Neural cell (in vitro differentiated cells): ENCODE data around the gene MAPK4. TPM values are rescaled to one million over a fixed set of nuclear protein-coding genes. Genes with fewer than 3 reads are reported as not detected.

ENCODE experiments used
- H2AFZ ChIP-seq: fragments of 200-600, 300-800 bp; sonication (generic), shearing (Covaris generic); 2 replicates; pipeline ENCODE4 v1.6.0; 2014; ENCODE audit warnings: low read depth, mild to moderate bottlenecking, antibody characterized with exemption, low read length, moderate library complexity
- H3F3A ChIP-seq: fragments of 200-600 bp; shearing (Covaris generic); 2 replicates; pipeline ENCODE4 v1.6.1; 2016; ENCODE audit warnings: mild to moderate bottlenecking, moderate library complexity, mixed read lengths, antibody characterized with exemption, low read length; ENCODE audit not compliant: insufficient read depth, poor library complexity, severe bottlenecking
- H3K27ac ChIP-seq: fragments of 200-600, 300-800 bp; sonication (generic), shearing (Covaris generic); 2 replicates; pipeline ENCODE4 v1.5.1; 2014; ENCODE audit warnings: mild to moderate bottlenecking, low read length, moderate library complexity
- H3K27me3 ChIP-seq: fragments of 300-800, 200-600 bp; sonication (generic), shearing (Covaris generic); 2 replicates; pipeline ENCODE4 v1.6.0; 2014; ENCODE audit warnings: mild to moderate bottlenecking, low read depth, low read length, moderate library complexity; ENCODE audit not compliant: insufficient read depth
- H3K36me3 ChIP-seq: fragments of 300-800, 200-600 bp; sonication (generic), shearing (Covaris generic); 2 replicates; pipeline ENCODE4 v1.5.1; 2014; ENCODE audit warnings: mild to moderate bottlenecking, antibody characterized with exemption, low read length, moderate library complexity; ENCODE audit not compliant: insufficient read depth
- H3K4me2 ChIP-seq: fragments of 300-800, 200-600 bp; sonication (generic), shearing (Covaris generic); 2 replicates; pipeline ENCODE4 v1.6.0; 2014; ENCODE audit warnings: mild to moderate bottlenecking, low read length
- H3K4me3 ChIP-seq: fragments of 300-800, 200-600 bp; sonication (generic), shearing (Covaris generic); 2 replicates; pipeline ENCODE4 v1.5.1; 2014; ENCODE audit warnings: mild to moderate bottlenecking, low read length, moderate library complexity
- H3K79me2 ChIP-seq: fragments of 200-600 bp; shearing (Covaris generic); replicated peaks from 2 replicates; pipeline ENCODE4 v1.6.0; 2014; ENCODE audit warnings: mild to moderate bottlenecking, low read length, moderate library complexity; ENCODE audit not compliant: insufficient read depth
- H3K9ac ChIP-seq: fragments of 300-800, 200-600 bp; sonication (generic), shearing (Covaris generic); 2 replicates; pipeline ENCODE4 v1.6.1; 2016; ENCODE audit warnings: mild to moderate bottlenecking, low read length, mixed read lengths
- H3K9me2 ChIP-seq: fragments of 200-600 bp; shearing (Covaris generic); 2 replicates; pipeline ENCODE4 v1.6.1; 2016; ENCODE audit warnings: mild to moderate bottlenecking, low read length, mixed read lengths; ENCODE audit not compliant: insufficient read depth
- H3K9me3 ChIP-seq: fragments of 200-600, 300-800 bp; sonication (generic), shearing (Covaris generic); 2 replicates; pipeline ENCODE4 v1.6.1; 2016; ENCODE audit warnings: mild to moderate bottlenecking, mixed run types, low read length, moderate library complexity, mixed read lengths
- H4K20me1 ChIP-seq: fragments of 200-600 bp; shearing (Covaris generic); 2 replicates; pipeline ENCODE4 v1.6.1; 2016; ENCODE audit warnings: mild to moderate bottlenecking, mixed run types; ENCODE audit not compliant: insufficient read depth
- EP300 ChIP-seq: fragments of 450-650 bp; conservative IDR thresholded peaks from 2 replicates; pipeline ENCODE4 v1.6.1; 2014; ENCODE audit warnings: antibody characterized with exemption, mild to moderate bottlenecking, moderate library complexity; ENCODE audit not compliant: poor library complexity, severe bottlenecking
- EZH2 ChIP-seq: fragments of 200-600, 300-800 bp; shearing (Covaris generic), sonication (generic); IDR thresholded peaks from 2 replicates; pipeline ENCODE4 v1.6.1; 2014; ENCODE audit warnings: antibody characterized with exemption, low read length, borderline replicate concordance, mild to moderate bottlenecking; ENCODE audit not compliant: insufficient read depth, poor library complexity, severe bottlenecking
- MXI1 ChIP-seq: fragments of 450-650 bp; conservative IDR thresholded peaks from 2 replicates; pipeline ENCODE4 v1.6.1; 2014; ENCODE audit warnings: antibody characterized with exemption, mild to moderate bottlenecking; ENCODE audit not compliant: poor library complexity, severe bottlenecking
- POLR2AphosphoS5 ChIP-seq: IDR thresholded peaks from 2 replicates; pipeline ENCODE4 v1.6.1; 2012
- RAD21 ChIP-seq: fragments of 450-650 bp; conservative IDR thresholded peaks from 2 replicates; pipeline ENCODE4 v1.6.1; 2014; ENCODE audit warnings: antibody characterized with exemption, mild to moderate bottlenecking, moderate library complexity
- SMC3 ChIP-seq: fragments of 450-650 bp; conservative IDR thresholded peaks from 2 replicates; pipeline ENCODE4 v1.6.1; 2014; ENCODE audit warnings: antibody characterized with exemption, mild to moderate bottlenecking, moderate library complexity; ENCODE audit not compliant: poor library complexity
- TAF1 ChIP-seq: IDR thresholded peaks from 2 replicates; pipeline ENCODE4 v1.6.1; 2012; ENCODE audit warnings: low read depth
- polyA plus RNA-seq: library from polyadenylated mRNA; depleted of rRNA; stranded (reverse); fragments of >200 nt; gene quantifications from 2 replicates; pipeline ENCODE4 v1.2.3, GENCODE V29; 2014
- TF ChIP-seq, protein P1 (sequence below): fragments of 450-650 bp; IDR thresholded peaks from 2 replicates; pipeline ENCODE4 v1.5.1; 2014; ENCODE audit warnings: antibody characterized with exemption, mild to moderate bottlenecking, moderate library complexity; ENCODE audit not compliant: poor library complexity, severe bottlenecking
- TF ChIP-seq, protein P2 (sequence below): IDR thresholded peaks from 2 replicates; pipeline ENCODE4 v1.6.1; 2012; ENCODE audit warnings: borderline replicate concordance

The MAPK4 gene
- polyA plus RNA-seq, 1 donor from 2014 or later, result 12.7 TPM

- no peaks in the 10 kb centered on the region for H3F3A ChIP-seq
- no peaks in the 10 kb centered on the region for H3K79me2 ChIP-seq
- H3K4me2 ChIP-seq, result no peak overlapping the region
- no peaks in the 10 kb centered on the region for H3K36me3 ChIP-seq
- no peaks in the 10 kb centered on the region for H3K9me3 ChIP-seq
- H3K27me3 ChIP-seq, result no peaks in the 10 kb centered on the region
- H3K9ac ChIP-seq, result no peak overlapping the region
- no peaks in the 10 kb centered on the region for H4K20me1 ChIP-seq
- H3K4me3 ChIP-seq, result no peak overlapping the region
- no peak overlapping the region for H2AFZ ChIP-seq
- H3K27ac ChIP-seq, result no peak overlapping the region
- TF ChIP-seq RAD21, result no peak
- no peak for TF ChIP-seq SMC3
- no peak for TF ChIP-seq EZH2
- TF ChIP-seq, protein P1, sequence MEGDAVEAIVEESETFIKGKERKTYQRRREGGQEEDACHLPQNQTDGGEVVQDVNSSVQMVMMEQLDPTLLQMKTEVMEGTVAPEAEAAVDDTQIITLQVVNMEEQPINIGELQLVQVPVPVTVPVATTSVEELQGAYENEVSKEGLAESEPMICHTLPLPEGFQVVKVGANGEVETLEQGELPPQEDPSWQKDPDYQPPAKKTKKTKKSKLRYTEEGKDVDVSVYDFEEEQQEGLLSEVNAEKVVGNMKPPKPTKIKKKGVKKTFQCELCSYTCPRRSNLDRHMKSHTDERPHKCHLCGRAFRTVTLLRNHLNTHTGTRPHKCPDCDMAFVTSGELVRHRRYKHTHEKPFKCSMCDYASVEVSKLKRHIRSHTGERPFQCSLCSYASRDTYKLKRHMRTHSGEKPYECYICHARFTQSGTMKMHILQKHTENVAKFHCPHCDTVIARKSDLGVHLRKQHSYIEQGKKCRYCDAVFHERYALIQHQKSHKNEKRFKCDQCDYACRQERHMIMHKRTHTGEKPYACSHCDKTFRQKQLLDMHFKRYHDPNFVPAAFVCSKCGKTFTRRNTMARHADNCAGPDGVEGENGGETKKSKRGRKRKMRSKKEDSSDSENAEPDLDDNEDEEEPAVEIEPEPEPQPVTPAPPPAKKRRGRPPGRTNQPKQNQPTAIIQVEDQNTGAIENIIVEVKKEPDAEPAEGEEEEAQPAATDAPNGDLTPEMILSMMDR, result no peak
- no peak for TF ChIP-seq EP300
- no peak for TF ChIP-seq MXI1
- no peak for TF ChIP-seq POLR2AphosphoS5
- no peak for TF ChIP-seq TAF1
- TF ChIP-seq, protein P2, sequence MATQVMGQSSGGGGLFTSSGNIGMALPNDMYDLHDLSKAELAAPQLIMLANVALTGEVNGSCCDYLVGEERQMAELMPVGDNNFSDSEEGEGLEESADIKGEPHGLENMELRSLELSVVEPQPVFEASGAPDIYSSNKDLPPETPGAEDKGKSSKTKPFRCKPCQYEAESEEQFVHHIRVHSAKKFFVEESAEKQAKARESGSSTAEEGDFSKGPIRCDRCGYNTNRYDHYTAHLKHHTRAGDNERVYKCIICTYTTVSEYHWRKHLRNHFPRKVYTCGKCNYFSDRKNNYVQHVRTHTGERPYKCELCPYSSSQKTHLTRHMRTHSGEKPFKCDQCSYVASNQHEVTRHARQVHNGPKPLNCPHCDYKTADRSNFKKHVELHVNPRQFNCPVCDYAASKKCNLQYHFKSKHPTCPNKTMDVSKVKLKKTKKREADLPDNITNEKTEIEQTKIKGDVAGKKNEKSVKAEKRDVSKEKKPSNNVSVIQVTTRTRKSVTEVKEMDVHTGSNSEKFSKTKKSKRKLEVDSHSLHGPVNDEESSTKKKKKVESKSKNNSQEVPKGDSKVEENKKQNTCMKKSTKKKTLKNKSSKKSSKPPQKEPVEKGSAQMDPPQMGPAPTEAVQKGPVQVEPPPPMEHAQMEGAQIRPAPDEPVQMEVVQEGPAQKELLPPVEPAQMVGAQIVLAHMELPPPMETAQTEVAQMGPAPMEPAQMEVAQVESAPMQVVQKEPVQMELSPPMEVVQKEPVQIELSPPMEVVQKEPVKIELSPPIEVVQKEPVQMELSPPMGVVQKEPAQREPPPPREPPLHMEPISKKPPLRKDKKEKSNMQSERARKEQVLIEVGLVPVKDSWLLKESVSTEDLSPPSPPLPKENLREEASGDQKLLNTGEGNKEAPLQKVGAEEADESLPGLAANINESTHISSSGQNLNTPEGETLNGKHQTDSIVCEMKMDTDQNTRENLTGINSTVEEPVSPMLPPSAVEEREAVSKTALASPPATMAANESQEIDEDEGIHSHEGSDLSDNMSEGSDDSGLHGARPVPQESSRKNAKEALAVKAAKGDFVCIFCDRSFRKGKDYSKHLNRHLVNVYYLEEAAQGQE, result no peak
- no peaks in the 10 kb centered on the region for H3K9me2 ChIP-seq
Observed at GRCh38 chr18:50628533-50628905, 68.6 kb downstream of the MAPK4 start.

GRCh38 chr18:50629148-50629631, 69.3 kb downstream of the MAPK4 start:
- Histone ChIP-seq H3K4me3 (no peak overlapping the region), H3K4me2 (no peak overlapping the region), H4K20me1 (no peaks in the 10 kb centered on the region), H3K36me3 (no peaks in the 10 kb centered on the region), H3K27ac (no peak overlapping the region), H2AFZ (no peak overlapping the region), H3F3A (no peaks in the 10 kb centered on the region), H3K27me3 (no peaks in the 10 kb centered on the region), H3K9me2 (no peaks in the 10 kb centered on the region), H3K9me3 (no peaks in the 10 kb centered on the region), H3K9ac (no peak overlapping the region), H3K79me2 (no peaks in the 10 kb centered on the region)
- TF ChIP-seq TAF1 (no peak), POLR2AphosphoS5 (no peak), EP300 (no peak), SMC3 (no peak), MXI1 (no peak), RAD21 (no peak), EZH2 (no peak)
- TF ChIP-seq, protein P1, result no peak
- TF ChIP-seq, protein P2, result no peak
